Fibroblast of lung (primary cell): ENCODE results near the gene JARID2.

Experiments
- EZH2 ChIP-seq: IDR thresholded peaks from 2 replicates; pipeline ENCODE4 v1.5.1; 2012; ENCODE audit warnings: low read length, control low read depth, mild to moderate bottlenecking; ENCODE audit errors: missing control alignments
- TF ChIP-seq, protein P1 (sequence below), 2 donors: IDR thresholded peaks in 1 of 2; conservative IDR thresholded peaks in 1 of 2; 1 replicate in 1 of 2; 2 replicates in 1 of 2; pipeline ENCODE4 v1.5.1; 2011 to 2012; ENCODE audit warnings: low read length in 2 of 2, control low read depth in 1 of 2, inconsistent platforms in 1 of 2, low read depth in 1 of 2, mild to moderate bottlenecking in 1 of 2

GRCh38 chr6:15290962-15291704 is 45.3 kb downstream of the JARID2 start:
- TF ChIP-seq, protein P1, sequence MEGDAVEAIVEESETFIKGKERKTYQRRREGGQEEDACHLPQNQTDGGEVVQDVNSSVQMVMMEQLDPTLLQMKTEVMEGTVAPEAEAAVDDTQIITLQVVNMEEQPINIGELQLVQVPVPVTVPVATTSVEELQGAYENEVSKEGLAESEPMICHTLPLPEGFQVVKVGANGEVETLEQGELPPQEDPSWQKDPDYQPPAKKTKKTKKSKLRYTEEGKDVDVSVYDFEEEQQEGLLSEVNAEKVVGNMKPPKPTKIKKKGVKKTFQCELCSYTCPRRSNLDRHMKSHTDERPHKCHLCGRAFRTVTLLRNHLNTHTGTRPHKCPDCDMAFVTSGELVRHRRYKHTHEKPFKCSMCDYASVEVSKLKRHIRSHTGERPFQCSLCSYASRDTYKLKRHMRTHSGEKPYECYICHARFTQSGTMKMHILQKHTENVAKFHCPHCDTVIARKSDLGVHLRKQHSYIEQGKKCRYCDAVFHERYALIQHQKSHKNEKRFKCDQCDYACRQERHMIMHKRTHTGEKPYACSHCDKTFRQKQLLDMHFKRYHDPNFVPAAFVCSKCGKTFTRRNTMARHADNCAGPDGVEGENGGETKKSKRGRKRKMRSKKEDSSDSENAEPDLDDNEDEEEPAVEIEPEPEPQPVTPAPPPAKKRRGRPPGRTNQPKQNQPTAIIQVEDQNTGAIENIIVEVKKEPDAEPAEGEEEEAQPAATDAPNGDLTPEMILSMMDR (conservative IDR thresholded peaks at IDR 0.05 in 1 of 2, IDR thresholded peaks at IDR 0.05 in 1 of 2; ENCODE audit: low read depth in 1 of 2, low read length in 2 of 2): no peak
- no peak for TF ChIP-seq EZH2
